HG03175 (cell line): ENCODE measurements around the gene PDE4B.
"Not testable (repeated sequence)": the region's sequence is repeated elsewhere in the genome, so short reads cannot be mapped to it uniquely, and the experiment has no call there.

ENCODE experiments used
- ATAC-seq: cut with Tn5 transposase; IDR thresholded peaks from one replicate; pipeline ENCODE4 v1.9.1; 2021; ENCODE audit warnings: mild to moderate bottlenecking, moderate library complexity; ENCODE audit not compliant: unreplicated experiment

The PDE4B gene

DNA sequence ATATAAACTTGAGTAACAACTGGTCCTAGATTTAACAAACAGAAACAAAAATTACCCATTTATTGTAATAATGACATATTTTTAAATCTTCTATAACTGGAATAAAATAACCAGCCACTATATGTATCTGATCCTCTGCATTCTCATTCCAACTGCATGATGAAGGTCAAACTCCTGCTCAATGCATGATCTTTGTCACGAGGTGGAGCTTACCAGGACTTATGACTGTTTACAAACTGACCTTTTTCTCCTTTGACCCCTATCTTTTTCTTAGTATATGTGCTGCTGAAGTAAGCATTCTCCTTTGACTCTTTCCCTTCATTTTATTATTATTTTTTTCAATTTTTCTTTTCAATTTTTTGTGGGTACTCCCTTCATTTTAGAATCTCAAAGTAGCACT lies 252.2 kb downstream of the PDE4B start:
- ATAC-seq = no peak

DNA sequence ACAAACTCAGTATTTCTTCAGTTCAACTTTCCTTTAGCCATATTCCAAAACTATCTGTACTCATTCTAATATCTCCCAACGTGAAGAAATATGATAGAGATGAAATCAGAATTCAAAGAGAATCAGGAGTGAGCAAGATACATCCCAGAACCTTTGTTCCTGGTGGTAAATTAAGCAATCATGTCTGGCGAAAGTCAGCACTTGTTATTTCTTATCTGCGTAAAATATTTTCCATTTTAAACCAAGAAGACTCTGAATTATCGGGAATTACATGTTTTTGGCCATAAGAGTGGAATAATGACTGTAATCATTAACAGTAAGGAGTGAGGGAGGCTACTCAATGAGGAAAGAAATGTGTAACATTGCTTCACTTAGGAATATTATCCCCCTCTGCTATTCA lies 253.7 kb downstream of the PDE4B start:
- no peak for ATAC-seq

DNA sequence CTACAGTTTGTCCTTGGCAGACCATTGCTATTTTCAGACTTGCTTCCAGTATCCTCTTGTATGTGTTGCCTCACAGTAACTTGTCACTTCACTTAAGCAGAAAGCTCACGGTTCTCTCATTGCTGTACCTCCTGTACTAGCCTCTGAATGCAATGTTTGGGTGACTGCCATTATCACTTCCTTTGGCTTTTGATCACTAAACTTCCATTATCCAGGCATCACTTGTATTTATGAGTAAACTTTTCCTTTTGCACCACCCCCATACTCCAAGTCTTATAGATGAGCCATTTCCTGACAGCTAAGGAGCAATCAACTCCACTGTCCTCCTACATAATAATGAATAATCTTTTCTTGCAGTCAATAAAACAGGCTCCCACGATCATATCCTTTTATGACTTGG lies 255.3 kb downstream of the PDE4B start:
- no peak for ATAC-seq

DNA sequence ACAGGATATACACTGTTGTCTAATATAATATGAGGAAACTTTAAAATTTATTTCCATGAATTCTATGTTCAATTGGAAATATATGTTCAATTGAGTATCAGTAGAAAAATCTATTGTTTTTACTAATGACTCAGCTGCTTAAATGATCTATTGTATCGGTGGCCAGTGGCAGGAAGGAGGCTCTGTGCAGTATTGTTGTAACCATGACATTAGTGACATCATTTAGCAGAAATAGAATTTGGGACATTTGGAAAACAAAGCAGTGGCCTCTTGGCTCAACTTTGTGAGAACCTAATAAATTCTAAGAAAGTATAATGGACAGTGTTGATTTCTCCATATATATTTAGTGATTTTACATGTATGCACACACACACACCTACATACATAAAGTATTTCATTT lies 257.4 kb downstream of the PDE4B start:
- ATAC-seq = no peak

DNA sequence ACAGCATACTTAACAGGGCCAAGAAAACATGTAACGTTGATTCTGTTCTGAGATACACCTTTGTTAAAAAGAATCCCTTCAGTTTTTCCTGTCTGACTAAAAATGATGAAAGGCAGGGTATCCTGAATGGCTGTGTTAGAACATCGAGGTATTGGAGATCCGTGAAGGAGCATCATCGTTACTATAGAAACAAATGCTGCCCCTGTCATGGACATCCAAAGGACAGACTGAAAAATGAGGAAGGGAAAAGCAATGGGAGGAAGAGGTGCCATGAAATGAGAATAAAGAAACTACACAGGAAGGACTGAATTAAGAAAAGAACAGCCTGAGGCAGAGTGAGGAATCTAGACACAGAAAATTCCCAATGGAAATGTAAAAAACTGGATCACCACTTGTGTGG lies 257.9 kb downstream of the PDE4B start:
- ATAC-seq = no peak

DNA sequence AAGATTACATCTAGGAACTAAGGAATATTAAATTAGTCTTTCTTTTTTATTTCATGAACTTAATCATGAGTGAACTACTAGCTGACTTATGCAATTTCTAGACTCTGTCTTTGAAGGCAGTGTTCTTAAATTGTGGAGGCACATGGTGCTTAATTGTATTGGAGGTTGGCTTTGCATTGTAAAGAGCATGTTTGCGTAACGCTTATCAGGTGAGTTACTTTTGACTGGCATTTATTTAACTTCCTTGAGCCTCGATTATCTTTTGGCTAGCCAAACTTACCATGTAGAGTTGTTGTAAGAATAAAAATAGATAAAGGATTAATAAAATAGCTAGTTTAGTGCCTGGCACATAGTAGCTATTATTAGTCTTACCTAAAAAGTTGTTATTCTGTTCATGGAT lies 262.4 kb downstream of the PDE4B start:
- no peak for ATAC-seq

DNA sequence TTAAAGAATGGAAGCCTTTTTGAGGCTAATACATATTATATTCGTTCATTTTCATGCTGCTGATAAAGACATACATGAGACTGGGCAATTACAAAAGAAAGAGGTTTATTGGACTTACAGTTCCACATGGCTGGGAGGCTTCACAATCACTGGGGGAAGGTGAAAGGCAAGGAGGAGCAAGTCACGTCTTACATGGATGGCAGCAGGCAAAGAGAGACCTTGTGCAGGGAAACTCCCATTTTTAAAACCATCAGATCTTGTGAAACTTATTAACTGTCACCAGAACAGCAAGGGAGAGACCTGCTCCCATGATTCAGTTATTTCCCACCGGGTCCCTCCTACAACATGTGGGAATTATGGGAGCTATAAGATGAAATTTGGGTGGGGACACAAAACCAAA lies 264.8 kb downstream of the PDE4B start:
- ATAC-seq = not testable (repeated sequence)

DNA sequence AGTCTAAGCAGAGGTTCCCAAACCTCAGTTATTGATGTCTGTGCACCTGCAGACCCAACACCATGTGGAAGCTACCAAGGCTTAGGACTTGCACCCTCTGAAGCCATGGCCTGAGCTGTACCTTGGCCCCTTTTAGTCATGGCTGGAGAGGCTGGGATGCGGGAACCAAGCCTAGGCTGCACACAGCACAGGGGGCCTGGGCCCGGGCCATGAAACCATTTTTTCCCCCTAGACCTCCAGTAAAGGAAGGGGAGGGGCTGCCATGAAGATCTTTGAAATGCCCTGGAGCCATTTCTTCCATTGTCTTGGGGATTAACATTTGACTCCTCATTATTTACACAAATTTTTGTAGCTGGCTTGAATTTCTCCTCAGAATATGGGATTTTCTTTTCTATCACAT lies 265.9 kb downstream of the PDE4B start:
- ATAC-seq = no peak

DNA sequence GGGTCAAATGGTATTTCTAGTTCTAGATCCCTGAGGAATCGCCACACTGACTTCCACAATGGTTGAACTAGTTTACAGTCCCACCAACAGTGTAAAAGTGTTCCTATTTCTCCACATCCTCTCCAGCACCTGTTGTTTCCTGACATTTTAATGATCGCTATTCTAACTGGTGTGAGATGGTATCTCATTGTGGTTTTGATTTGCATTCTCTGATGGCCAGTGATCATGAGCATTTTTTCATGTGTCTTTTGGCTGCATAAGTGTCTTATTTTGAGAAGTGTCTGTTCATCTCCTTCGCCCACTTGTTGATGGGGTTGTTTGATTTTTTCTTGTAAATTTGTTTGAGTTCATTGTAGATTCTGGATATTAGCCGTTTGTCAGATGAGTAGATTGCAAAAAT lies 274.5 kb downstream of the PDE4B start:
- ATAC-seq = not testable (repeated sequence)

DNA sequence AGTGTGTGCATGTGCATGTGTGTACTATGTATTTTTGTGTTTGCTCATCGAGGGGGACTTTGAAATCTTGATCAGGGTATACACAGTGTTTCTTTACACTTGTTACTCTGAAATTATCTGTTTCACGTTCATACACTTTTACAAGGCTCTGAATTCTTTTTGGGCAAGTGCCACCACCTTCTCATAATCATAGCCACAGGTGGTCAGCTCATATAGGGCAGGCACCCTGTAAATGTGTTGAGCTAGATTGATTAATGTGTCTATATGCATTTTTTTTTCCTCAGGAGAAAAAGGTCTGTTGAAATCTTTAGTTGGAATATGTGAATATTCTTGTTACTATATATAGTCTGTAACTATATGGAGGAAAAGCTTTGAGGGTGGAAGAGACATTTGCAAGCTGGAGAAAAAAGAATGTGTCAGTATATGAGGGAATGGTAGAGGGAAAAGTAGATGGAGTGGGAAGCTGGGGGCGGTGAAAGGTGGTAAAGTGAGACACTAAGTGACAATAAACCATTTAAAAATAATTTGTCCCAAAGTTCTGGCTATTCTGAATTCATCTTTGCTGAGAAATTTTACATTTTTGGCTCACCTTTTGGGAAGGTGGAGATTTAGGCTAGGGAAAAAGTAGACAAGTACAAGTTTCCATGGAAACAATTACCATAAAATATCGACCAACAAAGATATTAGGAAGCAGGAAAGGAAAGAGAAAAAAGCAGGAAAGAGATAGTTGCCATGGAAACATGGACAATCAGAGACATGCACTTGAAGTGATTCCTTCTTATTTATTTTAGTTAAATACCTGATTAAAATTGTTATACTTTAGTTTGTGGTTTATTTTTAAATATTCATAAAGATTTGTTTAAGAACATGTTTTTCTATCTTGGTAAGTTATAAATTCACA lies 277.5 kb downstream of the PDE4B start:
- ATAC-seq = no peak

DNA sequence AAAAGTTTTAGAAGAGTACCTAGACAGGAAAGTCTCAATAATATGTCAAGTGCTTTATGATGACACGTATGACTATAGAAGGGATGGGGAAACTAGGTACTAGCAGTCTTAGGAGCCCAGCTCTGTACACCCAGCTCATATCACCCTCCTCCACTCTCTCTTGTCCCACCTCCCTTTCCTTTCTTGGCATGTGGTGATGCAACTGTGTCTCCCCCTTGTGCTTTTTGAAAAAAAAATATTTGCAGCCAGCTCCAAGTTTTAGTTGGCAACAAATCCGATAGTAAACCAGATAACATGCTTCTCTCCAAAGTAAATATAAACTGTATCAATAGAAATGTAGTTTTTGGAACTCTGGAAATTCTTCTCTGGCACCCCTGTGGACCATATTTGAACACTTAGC lies 280.7 kb downstream of the PDE4B start:
- ATAC-seq = no peak

DNA sequence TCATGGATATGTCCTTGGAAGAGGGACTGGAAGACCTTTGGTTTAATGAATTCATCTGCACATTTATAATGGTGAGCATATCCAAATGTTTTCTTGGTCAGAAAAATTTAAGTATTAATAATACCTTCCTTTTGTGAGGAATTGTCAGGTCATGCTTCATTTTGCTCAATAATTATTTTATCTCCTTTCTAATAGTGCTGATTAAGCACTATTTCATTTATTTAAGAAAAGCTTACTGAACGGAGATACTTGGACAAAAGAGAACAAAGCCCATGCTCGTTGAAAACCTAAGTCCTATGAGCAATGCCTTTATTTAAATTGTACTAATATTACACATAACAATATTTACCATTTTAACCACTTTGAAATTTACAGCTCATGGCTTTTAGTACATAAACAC lies 281.5 kb downstream of the PDE4B start:
- no peak for ATAC-seq

DNA sequence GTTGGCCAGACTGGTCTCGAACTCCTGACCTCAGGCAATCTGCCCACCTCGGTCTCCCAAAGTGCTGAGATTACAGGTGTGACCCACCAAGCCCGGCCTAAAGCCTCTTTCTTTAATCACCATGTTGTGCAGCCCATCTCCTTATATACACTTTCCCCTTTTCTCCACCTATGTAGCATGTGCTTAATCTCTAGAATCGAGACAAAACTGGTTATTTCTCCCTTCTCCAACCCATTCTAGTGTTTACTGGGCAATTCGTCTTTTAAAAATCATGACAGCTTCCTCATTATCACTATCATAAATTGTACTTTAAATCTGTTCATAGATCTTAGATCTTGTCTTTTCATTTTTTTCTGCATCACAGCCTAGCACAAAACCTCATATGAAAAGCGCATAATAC lies 285.7 kb downstream of the PDE4B start:
- ATAC-seq = no peak

DNA sequence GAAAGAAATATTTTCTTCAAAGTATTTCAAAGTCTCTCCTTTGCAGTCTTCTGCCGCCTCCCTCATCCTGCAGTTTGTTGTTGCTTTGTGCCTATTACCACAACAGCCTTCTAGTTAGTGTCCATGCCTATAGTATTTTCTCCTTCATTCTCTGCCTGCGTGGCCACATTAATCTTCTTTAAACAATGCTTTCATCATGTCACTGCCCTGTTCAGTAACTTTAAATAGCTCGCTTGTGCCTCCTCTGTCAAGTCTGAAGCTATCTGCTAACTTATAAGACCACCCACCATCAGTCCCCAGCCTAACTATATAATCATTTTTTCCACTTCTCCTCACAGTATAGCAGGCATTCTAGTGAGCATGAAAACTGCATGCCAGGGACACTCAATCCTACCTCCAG lies 290.3 kb downstream of the PDE4B start:
- no peak for ATAC-seq

DNA sequence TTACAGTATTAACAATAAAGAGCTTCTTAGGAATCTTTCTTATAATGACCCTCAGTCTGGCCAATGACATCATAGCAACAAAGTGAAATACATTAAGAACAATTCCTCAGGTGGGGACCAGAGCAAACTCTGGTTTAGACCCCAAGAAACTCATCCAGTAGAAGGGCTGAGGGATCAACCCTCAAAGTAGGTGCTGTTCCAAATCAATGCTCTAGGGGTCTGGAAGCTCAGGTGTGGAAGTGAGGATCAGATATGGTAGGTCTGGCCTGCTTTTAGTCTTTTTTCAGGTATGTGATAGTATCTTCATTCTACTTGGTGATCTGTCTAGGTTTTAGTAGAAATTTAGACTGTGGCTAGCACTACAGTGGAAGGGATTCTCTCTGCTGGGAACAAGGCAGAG lies 291.7 kb downstream of the PDE4B start:
- no peak for ATAC-seq

DNA sequence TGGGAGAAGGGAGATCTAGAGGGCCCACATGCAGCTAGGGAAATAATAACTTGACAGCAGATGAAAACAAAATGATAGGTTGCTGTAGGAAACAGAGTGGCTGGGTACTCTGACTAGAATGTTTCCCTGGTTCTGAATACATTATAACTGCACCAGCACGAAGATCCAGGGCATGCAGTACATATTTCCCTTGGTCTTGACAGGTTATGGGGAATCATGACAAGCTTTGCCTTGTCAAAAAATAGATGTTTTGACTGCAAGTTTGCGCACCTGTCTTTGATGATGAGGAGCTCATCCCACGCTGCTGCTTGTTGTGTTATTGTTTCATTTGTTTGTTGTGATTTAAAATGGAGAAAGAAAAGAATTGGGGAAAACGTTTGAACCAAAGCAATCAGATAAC lies 292.9 kb downstream of the PDE4B start:
- ATAC-seq = no peak

DNA sequence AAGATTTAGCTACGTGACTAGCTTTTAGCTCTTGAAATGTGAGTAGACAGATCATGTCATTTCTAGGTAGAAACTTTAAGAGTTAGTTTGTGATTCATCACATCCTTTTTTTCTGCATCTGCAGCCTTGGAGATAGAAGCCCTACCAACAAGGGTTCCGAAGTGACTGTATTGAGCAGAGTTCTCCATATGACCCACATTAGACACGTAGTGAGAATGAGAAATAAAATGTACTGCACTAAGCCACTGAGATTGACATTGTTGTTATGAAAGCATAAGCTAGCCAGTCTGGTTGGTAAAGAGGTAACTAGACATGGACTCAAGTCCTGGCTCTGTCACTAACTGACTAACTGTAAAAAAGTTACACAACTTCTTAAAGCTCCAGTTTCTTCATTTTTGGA lies 296.1 kb downstream of the PDE4B start:
- ATAC-seq = no peak

DNA sequence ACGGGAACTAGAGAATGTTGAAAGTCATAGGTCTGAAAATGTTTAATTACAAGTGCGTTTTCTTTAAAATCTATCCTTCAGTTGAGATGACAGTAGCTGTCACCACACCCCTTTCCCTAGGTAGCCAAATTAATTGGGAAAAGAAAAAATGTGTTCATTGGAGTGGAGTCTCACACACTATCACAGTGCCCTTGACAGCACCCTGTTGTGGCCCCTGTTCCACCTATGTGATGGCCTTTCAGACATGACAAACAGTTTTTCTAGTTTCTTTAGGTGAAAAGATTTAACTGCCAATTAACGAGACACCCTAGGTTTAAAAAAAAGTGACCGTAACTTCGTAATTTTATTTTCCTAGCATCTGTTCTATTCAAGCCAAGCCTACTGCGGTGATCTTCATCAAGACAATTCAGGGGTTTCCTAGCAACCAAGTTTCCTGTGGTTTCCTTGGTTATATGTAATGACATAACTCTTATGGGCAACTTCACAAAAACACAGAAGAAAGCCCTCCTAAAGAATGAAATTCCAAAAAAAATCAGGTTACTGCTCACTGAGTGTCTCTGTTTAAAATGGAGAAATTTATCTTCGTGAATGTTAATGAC lies 298.3 kb downstream of the PDE4B start:
- no peak for ATAC-seq

DNA sequence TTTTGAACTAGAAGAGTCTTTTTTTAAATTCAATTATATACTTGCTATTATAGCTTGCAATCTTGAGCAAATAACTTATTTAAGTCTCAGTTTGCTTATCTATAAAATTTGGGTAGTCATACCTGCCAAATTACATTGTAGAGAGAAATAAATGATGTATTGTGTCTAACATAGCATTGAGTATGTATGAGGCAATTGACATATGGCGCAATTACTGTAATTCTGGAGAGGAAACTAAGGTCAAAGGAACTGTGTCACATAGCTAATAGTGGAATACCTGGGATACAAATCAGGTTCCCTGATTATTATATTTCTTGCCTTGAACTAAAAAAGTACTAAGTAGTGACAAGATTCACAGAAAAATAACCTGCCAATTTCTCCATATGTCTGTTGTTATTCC lies 302.5 kb downstream of the PDE4B start:
- no peak for ATAC-seq

DNA sequence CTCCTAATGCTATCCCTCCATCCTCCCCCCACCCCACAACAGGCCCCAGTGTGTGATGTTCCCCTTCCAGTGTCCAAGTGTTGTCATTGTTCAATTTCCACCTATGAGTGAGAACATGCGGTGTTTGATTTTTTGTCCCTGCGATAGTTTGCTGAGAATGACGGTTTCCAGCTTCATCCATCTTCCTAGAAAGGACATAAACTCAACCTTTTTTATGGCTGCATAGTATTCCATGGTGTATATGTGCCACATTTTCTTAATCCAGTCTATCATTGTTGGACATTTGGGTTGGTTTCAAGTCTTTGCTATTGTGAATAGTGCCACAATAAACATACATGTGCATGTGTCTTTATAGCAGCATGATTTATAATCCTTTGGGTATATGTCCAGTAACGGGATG lies 308.3 kb downstream of the PDE4B start:
- ATAC-seq = not testable (repeated sequence)

DNA sequence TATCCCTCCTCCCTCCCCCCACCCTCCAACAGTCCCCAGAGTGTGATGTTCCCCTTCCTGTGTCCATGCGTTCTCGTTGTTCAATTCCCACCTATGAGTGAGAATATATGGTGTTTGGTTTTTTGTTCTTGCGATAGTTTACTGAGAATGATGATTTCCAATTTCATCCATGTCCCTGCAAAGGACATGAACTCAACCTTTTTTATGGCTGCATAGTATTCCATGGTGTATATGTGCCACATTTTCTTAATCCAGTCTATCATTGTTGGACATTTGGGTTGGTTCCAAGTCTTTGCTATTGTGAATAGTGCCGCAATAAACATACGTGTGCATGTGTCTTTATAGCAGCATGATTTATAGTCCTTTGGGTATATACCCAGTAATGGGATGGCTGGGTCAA lies 311.4 kb downstream of the PDE4B start:
- not testable (repeated sequence) for ATAC-seq

DNA sequence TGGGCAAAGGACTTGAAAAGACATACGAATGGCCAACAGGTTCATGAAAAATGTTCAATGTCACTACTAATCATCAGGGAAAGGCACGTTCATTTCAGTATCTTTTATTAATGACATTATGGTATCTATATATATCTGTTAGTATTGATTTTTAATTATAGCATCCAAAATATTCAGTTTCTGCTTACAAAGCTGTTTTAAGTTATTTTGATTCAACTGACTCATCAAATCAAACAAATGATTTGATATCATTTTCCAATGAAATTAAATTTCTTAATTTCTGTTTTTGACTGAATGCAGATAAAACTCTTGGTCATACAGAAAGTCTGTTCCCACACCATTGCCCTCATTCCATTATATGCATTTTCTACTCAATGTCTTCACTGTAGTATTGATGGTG lies 315.9 kb downstream of the PDE4B start:
- ATAC-seq = no peak
